ENCODE data around the gene CCM2L.
A peak's percentile ranks its signal among the peaks of the same experiment; 100 is the strongest.

Gene CCM2L

DNA sequence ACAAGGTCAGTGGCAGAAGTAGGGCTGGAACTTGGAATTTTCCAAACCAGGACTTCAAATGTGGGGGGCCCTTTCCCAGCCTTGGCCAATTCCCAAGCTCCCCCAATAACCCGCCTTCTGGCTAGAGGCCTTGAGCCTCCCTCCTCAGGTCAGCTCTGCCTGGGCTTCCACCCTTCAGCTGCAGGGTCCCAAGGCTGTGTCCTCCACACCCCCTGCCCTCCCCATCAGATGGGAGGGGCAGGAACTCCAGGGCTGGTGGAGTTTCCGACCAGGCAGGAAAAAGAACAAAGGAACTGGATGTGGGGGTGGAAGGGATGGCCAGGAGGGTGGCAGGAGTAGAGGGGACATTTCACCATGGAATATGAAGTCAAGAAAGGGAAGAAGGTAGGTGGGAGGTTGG, at the start of gene CCM2L:
Gene CCM2L, plus strand, starts transcription at position 338 of the 400 bp plus-strand sequence. Its CDS starts 17 bp downstream, at position 355.
- no peak for DNase-seq

DNA sequence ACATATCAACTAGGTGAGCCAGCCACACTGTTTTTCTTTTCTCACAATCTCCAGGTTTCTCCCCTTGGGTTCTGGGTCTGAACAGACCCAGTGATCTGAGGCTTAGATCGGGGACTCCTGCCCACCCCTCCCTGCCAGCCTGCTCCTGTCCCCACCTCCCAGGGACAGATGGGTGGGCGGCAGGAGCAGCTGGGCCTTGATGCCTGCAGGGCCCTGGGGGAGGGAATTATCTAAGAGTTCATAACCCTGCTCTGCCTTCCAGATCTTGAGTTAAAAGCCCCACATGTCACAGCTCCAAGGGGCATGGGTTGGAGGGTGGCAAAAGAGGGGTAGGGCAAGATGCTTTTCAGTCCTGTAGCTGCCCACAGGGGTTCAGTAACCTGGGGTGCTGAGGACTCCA, 47.5 kb upstream of the CCM2L start:
- DNase-seq = no peak

GRCh38 chr20:31963889-31964288, 46.3 kb upstream of the CCM2L start:
- no peak for DNase-seq

- no peak for DNase-seq
These were observed 43.1 kb upstream of the CCM2L start for GRCh38 chr20:31966991-31967655.

GRCh38 chr20:31967830-31968249, 42.4 kb upstream of the CCM2L start, which contains the start of gene XKR7:
Gene XKR7 (plus strand): TSS chr20:31968151. CDS start chr20:31968176, 25 bp downstream.
- DNase-seq = no peak

GRCh38 chr20:31968291-31969126, 41.7 kb upstream of the CCM2L start:
- DNase-seq = peak; percentile 95

- DNase-seq = no peak
These were observed 40.2 kb upstream of the CCM2L start for GRCh38 chr20:31969991-31970390.

GRCh38 chr20:31972471-31973021, 37.7 kb upstream of the CCM2L start:
- DNase-seq = peak; percentile 73

DNA sequence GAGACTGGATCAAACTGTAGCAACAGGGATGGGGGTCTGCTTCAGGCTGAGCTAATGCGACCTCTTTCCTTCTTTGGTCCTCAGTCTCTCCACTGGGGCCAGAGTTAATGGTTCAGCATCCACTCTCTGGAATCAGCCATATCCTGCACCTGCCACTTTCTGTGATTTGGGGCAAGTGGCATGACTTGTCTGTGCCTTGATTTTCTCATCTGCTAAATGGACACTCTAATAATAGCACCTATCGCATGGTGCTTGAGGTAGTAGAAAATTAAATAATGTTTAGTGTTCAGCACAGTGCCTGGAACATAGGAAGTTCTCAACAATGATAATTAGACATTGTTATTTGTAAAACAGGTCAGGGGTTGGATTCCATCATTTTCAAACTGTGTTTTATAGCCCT, 35.9 kb upstream of the CCM2L start:
- DNase-seq = no peak

GRCh38 chr20:31974951-31975487, 35.2 kb upstream of the CCM2L start:
- peak; percentile 65 for DNase-seq

GRCh38 chr20:31975874-31976273, 34.4 kb upstream of the CCM2L start:
- DNase-seq = no peak

GRCh38 chr20:31977080-31977479, 33.2 kb upstream of the CCM2L start:
- no peak for DNase-seq

DNA sequence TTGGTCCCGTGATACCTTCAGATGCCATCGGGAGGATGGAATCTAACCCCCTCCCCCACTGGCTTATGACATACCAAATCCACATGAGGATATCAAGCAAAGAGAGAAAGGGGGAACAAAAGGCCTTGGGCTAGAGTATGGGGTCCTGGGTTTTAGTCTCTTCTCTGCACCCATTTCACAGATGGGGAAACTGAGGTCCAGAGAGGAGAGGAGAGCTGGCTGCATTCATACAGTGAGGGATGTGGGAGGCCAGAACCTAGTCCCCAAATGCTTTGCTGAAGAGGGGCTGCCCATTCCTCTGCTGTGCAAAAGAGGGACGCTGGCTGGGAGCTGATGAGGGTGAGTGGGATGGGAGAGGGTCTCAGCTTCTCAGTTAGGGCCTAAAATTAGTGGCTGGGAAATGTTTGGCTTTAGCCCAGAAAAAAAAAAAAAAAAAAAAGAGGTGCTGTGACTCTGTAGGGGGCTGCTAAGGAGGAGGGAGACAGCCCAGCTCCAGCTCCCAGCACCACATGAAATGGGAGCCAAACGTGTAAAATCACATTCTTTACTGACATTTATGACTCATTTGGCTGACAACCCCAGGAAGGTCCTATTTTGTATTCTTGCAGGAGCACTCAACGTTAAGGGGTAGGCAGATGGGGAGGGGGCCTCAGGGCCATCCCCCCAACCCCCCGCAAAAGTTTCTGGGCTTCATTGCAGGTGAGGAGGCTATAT, 30.4 kb upstream of the CCM2L start:
- DNase-seq = no peak

DNA sequence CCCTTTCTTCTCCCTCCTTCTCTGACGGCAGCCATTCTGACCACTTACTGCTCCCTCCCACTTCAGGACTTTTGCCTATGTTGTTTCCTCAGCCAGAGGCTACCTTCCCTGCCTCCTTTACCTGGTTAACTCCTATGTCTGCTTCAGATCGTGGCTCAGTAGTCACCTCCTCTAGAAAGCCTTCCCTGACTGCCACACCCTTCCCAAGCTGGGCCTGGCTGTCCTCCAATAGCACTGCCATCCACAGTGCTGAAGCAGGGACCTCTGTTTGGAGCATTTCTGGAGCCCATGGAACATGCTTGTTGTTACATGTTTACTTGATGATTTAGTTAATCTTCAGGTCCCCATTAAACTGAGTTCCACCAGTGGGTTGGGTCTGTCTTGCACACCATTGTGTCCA, 28.5 kb upstream of the CCM2L start:
- no peak for DNase-seq

DNA sequence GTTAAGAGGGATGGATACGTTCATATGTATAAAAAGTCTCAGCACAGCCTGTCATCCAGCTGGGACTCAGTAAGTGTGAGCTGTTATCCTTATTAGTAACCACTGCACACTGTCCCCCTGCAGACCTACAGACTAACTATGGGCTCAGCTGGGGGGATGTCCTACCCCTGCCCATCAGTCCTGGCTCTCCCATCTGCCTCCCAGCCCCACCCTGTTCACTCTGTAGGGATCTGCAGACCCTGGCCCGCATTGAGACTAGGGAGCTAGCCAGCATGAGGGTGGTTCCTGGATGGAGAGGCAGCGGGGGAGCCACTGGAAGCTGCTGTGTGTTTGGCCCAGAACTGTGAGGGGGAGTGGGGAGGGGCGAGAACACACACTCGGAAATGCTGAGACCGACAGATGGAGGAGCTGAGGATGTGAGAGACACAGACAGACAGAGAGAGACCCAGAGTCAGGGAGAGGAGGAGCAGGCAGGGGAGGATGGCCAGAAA, 25.2 kb upstream of the CCM2L start:
- no peak for DNase-seq

DNA sequence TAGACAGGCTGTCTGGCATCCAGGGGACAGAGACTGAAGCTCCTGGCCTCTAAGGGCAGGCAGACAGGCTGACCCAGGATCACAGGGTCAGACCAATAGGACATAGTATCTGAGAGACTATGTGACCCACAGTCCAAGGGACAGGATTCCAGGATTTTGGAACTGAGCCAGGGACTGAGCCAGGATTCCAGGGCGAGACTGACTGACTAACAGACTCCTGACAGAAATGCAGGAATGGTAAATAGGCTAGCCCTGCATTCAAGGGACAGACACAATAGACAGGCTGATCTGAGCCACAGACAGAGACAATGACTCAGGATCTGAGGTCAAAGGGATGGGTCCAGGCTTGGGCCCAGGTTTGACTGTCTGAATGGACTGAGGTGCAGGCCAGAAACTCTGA, 22.5 kb upstream of the CCM2L start:
- peak; percentile 85 for DNase-seq

- peak; percentile 72 for DNase-seq
These were observed 21.7 kb upstream of the CCM2L start for GRCh38 chr20:31988430-31989015.

DNA sequence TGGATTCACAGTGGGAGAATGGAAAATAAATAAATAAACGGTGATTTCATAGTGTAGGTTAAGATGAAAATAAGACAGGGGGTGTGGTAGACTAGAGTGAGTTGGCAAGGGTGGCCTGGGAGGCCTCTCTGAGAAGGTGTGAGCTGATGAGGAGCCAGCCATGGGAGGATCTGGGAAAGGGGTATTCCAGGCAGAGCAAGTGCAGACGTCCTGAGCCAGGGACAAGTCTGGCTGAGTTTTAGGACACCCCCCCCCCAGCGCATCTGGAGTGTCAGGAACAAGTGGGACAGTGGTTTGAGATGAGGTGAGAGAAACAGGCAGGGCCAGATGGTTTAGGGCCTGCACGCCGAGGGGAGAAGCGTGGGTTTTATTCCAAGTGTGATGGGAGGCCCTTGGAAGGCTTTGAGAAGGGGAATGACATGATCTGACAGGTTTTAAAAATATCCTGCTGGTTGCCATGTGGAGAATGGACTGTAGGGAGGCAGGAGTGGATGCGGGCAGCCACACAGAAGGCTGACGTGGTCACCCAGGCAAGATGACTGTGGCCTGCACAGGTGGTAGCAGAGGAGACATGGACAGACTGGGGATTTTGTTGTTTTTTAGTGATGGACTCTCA, 21.1 kb upstream of the CCM2L start:
- DNase-seq = no peak

DNA sequence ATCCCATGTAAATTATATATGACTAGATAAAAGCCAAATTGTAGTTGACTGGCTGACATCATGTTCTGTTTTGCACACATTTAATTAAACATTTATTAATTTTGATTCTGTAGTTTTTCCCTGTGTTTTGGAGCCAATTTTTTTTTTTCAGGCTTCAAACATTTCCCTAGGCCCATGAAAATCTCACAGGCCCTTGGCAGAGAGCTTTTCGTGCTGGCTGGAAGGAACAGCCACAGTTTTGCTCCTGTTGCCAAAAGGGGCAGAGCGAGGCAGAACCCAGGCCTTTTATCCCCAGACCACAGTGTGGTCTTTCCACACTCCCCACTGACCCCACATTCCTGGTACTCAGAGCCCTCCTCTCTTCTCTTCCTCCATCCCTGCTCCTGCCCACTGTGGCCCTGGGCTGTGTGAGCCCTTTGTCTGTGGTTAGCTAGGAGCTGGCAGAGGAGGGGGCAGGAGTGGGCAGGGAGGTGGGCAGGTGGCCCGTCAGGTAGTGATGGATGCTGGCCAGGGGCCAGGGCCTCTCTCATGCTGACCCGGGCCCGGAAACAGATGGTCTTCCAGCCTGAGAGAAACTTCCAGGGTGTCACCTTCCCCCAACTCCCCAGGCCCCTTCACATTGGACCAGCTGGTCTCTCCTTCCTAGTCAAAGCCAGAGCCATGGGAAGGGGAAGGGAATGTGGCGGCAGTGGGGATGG, 19.4 kb upstream of the CCM2L start:
- no peak for DNase-seq

DNA sequence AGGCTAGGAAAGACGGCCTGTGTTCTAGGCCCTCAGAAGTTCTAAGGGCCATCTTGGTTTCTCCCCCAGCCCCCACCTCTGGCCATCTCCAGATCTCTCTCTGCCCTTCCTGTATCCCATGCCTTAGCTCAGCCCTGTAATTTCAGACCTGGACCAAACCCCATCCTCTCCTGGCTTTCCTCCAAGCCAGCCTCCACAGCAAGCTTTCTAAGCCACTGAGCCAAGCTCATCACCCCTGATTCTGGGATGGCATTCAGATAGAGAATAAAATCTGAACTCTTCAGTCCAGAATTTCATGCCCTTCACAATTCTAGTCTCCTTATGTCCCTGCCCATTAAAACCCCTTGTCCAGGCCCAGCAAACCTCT, 18.9 kb upstream of the CCM2L start:
- DNase-seq = no peak

- no peak for DNase-seq
These were observed 18.2 kb upstream of the CCM2L start for GRCh38 chr20:31992086-31992485.

Measured in islet precursor cell (in vitro differentiated cells).